BJ (cell line): ENCODE data around the gene ARMC9. TPM values are rescaled to one million over a fixed set of nuclear protein-coding genes. Genes with fewer than 3 reads are reported as not detected.
"Not testable (repeated sequence)": the region's sequence is repeated elsewhere in the genome, so short reads cannot be mapped to it uniquely, and the experiment has no call there.

Source experiments
- CTCF ChIA-PET: fragments of 350-600 bp; formaldehyde crosslinking; extraction: SDS; loops from one replicate; lab custom pipeline; 2021; ENCODE audit warnings: antibody characterized with exemption, inconsistent platforms; lab: Yijun Ruan, JAX
- POLR2A ChIA-PET: fragments of 300-600 bp; sonication (Branson Sonifier 250); formaldehyde crosslinking; extraction: SDS; loops from one replicate; lab custom pipeline; 2021; ENCODE audit warnings: antibody characterized with exemption; lab: Charles Lee
- DNase-seq: peaks from one replicate; pipeline ENCODE4 v3.0.0-alpha.2; 2011; ENCODE audit warnings: low read depth
- H3K27me3 ChIP-seq: 2 replicates; pipeline ENCODE4 v1.6.0; 2011; ENCODE audit warnings: low read length; ENCODE audit not compliant: control insufficient read depth, insufficient read depth
- H3K36me3 ChIP-seq: 2 replicates; pipeline ENCODE4 v1.5.1; 2011; ENCODE audit warnings: low read length; ENCODE audit not compliant: control insufficient read depth, insufficient read depth
- H3K4me3 ChIP-seq: 2 replicates; pipeline ENCODE4 v1.5.1; 2011; ENCODE audit warnings: low read depth, mild to moderate bottlenecking, control low read depth, low read length
- CTCF ChIP-seq: IDR thresholded peaks from 2 replicates; pipeline ENCODE4 v1.5.1; 2011; ENCODE audit warnings: low read depth, mild to moderate bottlenecking, control low read depth, inconsistent platforms, low read length, moderate library complexity; ENCODE audit not compliant: insufficient read depth
- polyA plus RNA-seq: library from polyadenylated mRNA; depleted of rRNA; stranded (reverse); fragments of >200 nt; gene quantifications from 2 replicates; pipeline ENCODE4 v1.2.3, GENCODE V29; 2011

Gene ARMC9
- polyA plus RNA-seq, 1 experiment, result 83.1 TPM

GRCh38 chr2:231190531-231191197 is 7.8 kb upstream of the ARMC9 start:
- POLR2A ChIA-PET, result no interaction called here
- no peak for TF ChIP-seq CTCF
- no peak for DNase-seq
- H3K27me3 ChIP-seq, result no peaks in the 10 kb centered on the region
- H3K36me3 ChIP-seq, result no peaks in the 10 kb centered on the region
- CTCF ChIA-PET, result interaction anchor here (1.0 to 6.5 kb wide), 3 partner anchors 31 to 87 kb away, joined by 3 to 104 read pairs (median 3); no protein-coding TSS in a partner anchor
- H3K4me3 ChIP-seq, result no peak overlapping the region

GRCh38 chr2:231191896-231192872 is 6.2 kb upstream of the ARMC9 start:
- ChIA-PET CTCF (interaction anchor here (0.9 to 6.5 kb wide), 23 partner anchors 9 to 260 kb away, joined by 3 to 104 read pairs (median 4); no protein-coding TSS in a partner anchor), POLR2A (interaction anchor here (0.5 to 0.6 kb wide), 2 partner anchors 13 to 80 kb away, joined by 3 read pairs; no protein-coding TSS in a partner anchor)
- Histone ChIP-seq H3K36me3 (no peaks in the 10 kb centered on the region), H3K27me3 (no peaks in the 10 kb centered on the region), H3K4me3 (no peak overlapping the region)
- peak; percentile 92 for TF ChIP-seq CTCF
- DNase-seq, result no peak

- CTCF ChIA-PET, result interaction anchor here (0.5 to 6.5 kb wide), 13 partner anchors 8 to 259 kb away, joined by 3 to 104 read pairs (median 5); no protein-coding TSS in a partner anchor
- no peak for TF ChIP-seq CTCF
- H3K27me3 ChIP-seq, result no peaks in the 10 kb centered on the region
- H3K4me3 ChIP-seq, result no peak overlapping the region
- no peak for DNase-seq
- no peaks in the 10 kb centered on the region for H3K36me3 ChIP-seq
- POLR2A ChIA-PET, result no interaction called here
Measured at GRCh38 chr2:231193216-231193615, 5.2 kb upstream of the ARMC9 start.

GRCh38 chr2:231196592-231196991 is 1.8 kb upstream of the ARMC9 start:
- no peak for TF ChIP-seq CTCF
- ChIA-PET POLR2A (no interaction called here), CTCF (interaction anchor here (0.6 to 6.5 kb wide), 6 partner anchors 9 to 215 kb away, joined by 3 to 104 read pairs (median 4); no protein-coding TSS in a partner anchor)
- Histone ChIP-seq H3K4me3 (no peak overlapping the region), H3K27me3 (no peaks in the 10 kb centered on the region), H3K36me3 (no peaks in the 10 kb centered on the region)
- no peak for DNase-seq

GRCh38 chr2:231197196-231197595 is 1.2 kb upstream of the ARMC9 start:
- POLR2A ChIA-PET, H3K4me3 ChIP-seq, H3K27me3 ChIP-seq, H3K36me3 ChIP-seq, DNase-seq: not testable (repeated sequence)
- CTCF ChIA-PET, result interaction anchor here (1.0 to 4.1 kb wide), 4 partner anchors 10 to 215 kb away, joined by 3 to 25 read pairs (median 8); no protein-coding TSS in a partner anchor
